ENCODE measurements around the gene FAM107B.

FAM107B gene

GRCh38 chr10:14681802-14682201, 92.9 kb downstream of the FAM107B start:
- H3K9me3 Mint-ChIP-seq: peaks cover 1% of the 10 kb centered on the region
- H3K27ac Mint-ChIP-seq: no peak overlapping the region
- peaks cover 7% of the 10 kb centered on the region for H3K27me3 Mint-ChIP-seq
- no peaks in the 10 kb centered on the region for H3K36me3 Mint-ChIP-seq
- H3K4me3 Mint-ChIP-seq: no peak overlapping the region
- no peak for DNase-seq
- CTCF ChIA-PET: no interaction called here
- peaks cover 2% of the 10 kb centered on the region for H3K4me1 Mint-ChIP-seq

- Mint-ChIP-seq H3K27me3 (peaks cover 7% of the 10 kb centered on the region), H3K4me1 (peaks cover 2% of the 10 kb centered on the region), H3K27ac (no peak overlapping the region), H3K9me3 (peaks cover 1% of the 10 kb centered on the region), H3K4me3 (no peak overlapping the region), H3K36me3 (no peaks in the 10 kb centered on the region)
- no peak for DNase-seq
- CTCF ChIA-PET: no interaction called here
Measured at GRCh38 chr10:14681305-14681704, 93.4 kb downstream of the FAM107B start.

- Mint-ChIP-seq H3K4me3 (no peak overlapping the region), H3K4me1 (no peaks in the 10 kb centered on the region), H3K9me3 (peaks cover 1% of the 10 kb centered on the region), H3K36me3 (no peaks in the 10 kb centered on the region), H3K27ac (no peak overlapping the region), H3K27me3 (peaks cover 14% of the 10 kb centered on the region)
- no peak for DNase-seq
- CTCF ChIA-PET: no interaction called here
Measured at GRCh38 chr10:14678637-14679036, 96.1 kb downstream of the FAM107B start.

GRCh38 chr10:14676732-14677131, 98.0 kb downstream of the FAM107B start:
- no peaks in the 10 kb centered on the region for H3K36me3 Mint-ChIP-seq
- no peaks in the 10 kb centered on the region for H3K4me1 Mint-ChIP-seq
- no peak for DNase-seq
- H3K27me3 Mint-ChIP-seq: peaks cover 17% of the 10 kb centered on the region
- no peak overlapping the region for H3K4me3 Mint-ChIP-seq
- peaks cover 1% of the 10 kb centered on the region for H3K9me3 Mint-ChIP-seq
- H3K27ac Mint-ChIP-seq: no peak overlapping the region
- CTCF ChIA-PET: no interaction called here

- DNase-seq: no peak
- CTCF ChIA-PET: no interaction called here
- Mint-ChIP-seq H3K27me3 (peaks cover 9% of the 10 kb centered on the region), H3K9me3 (no peaks in the 10 kb centered on the region), H3K4me1 (peaks cover 2% of the 10 kb centered on the region), H3K27ac (no peak overlapping the region), H3K36me3 (no peaks in the 10 kb centered on the region), H3K4me3 (no peak overlapping the region)
Measured at GRCh38 chr10:14674376-14675050, 100.2 kb downstream of the FAM107B start.

GRCh38 chr10:14673189-14673861, 101.4 kb downstream of the FAM107B start:
- Mint-ChIP-seq H3K27me3 (peaks cover 9% of the 10 kb centered on the region), H3K4me1 (peaks cover 7% of the 10 kb centered on the region), H3K4me3 (no peak overlapping the region), H3K9me3 (no peaks in the 10 kb centered on the region), H3K27ac (no peak overlapping the region), H3K36me3 (no peaks in the 10 kb centered on the region)
- CTCF ChIA-PET: no interaction called here
- DNase-seq: no peak

- no peaks in the 10 kb centered on the region for H3K36me3 Mint-ChIP-seq
- CTCF ChIA-PET: no interaction called here
Measured at GRCh38 chr10:14671386-14671831, 103.3 kb downstream of the FAM107B start.

GRCh38 chr10:14670551-14671240, 104.0 kb downstream of the FAM107B start:
- DNase-seq: no peak
- CTCF ChIA-PET: no interaction called here
- H3K4me1 Mint-ChIP-seq: peaks cover 8% of the 10 kb centered on the region
- no peaks in the 10 kb centered on the region for H3K36me3 Mint-ChIP-seq
- peaks cover 9% of the 10 kb centered on the region for H3K9me3 Mint-ChIP-seq
- peaks cover 9% of the 10 kb centered on the region for H3K27me3 Mint-ChIP-seq
- H3K4me3 Mint-ChIP-seq: no peak overlapping the region
- H3K27ac Mint-ChIP-seq: no peak overlapping the region

More at GRCh38 chr10:14671386-14671831, 103.3 kb downstream of the FAM107B start:
- no peak overlapping the region for H3K4me3 Mint-ChIP-seq
- DNase-seq: no peak
- no peak overlapping the region for H3K27ac Mint-ChIP-seq
- H3K9me3 Mint-ChIP-seq: peaks cover 2% of the 10 kb centered on the region
- H3K27me3 Mint-ChIP-seq: peaks cover 9% of the 10 kb centered on the region
- H3K4me1 Mint-ChIP-seq: peaks cover 8% of the 10 kb centered on the region

- Mint-ChIP-seq H3K4me1 (peaks cover 8% of the 10 kb centered on the region), H3K27me3 (peaks cover 9% of the 10 kb centered on the region), H3K9me3 (peaks cover 11% of the 10 kb centered on the region), H3K27ac (no peak overlapping the region), H3K36me3 (no peaks in the 10 kb centered on the region), H3K4me3 (no peak overlapping the region)
- CTCF ChIA-PET: no interaction called here
- no peak for DNase-seq
Measured at GRCh38 chr10:14669576-14669975, 105.1 kb downstream of the FAM107B start.

GRCh38 chr10:14667781-14668180, 106.9 kb downstream of the FAM107B start:
- Mint-ChIP-seq H3K4me3 (no peak overlapping the region), H3K36me3 (no peaks in the 10 kb centered on the region), H3K9me3 (peaks cover 13% of the 10 kb centered on the region), H3K4me1 (peaks cover 9% of the 10 kb centered on the region), H3K27ac (no peak overlapping the region), H3K27me3 (no peaks in the 10 kb centered on the region)
- no peak for DNase-seq
- CTCF ChIA-PET: no interaction called here

GRCh38 chr10:14667280-14667679, 107.4 kb downstream of the FAM107B start:
- Mint-ChIP-seq H3K9me3 (peaks cover 17% of the 10 kb centered on the region), H3K4me3 (no peak overlapping the region), H3K27ac (no peak overlapping the region), H3K36me3 (no peaks in the 10 kb centered on the region), H3K4me1 (peaks cover 12% of the 10 kb centered on the region), H3K27me3 (no peaks in the 10 kb centered on the region)
- no peak for DNase-seq
- CTCF ChIA-PET: no interaction called here

GRCh38 chr10:14665865-14666857, 108.5 kb downstream of the FAM107B start:
- DNase-seq: no peak
- no peak overlapping the region for H3K27ac Mint-ChIP-seq
- H3K4me1 Mint-ChIP-seq: peaks cover 21% of the 10 kb centered on the region
- peaks cover 18% of the 10 kb centered on the region for H3K9me3 Mint-ChIP-seq
- CTCF ChIA-PET: no interaction called here
- no peaks in the 10 kb centered on the region for H3K27me3 Mint-ChIP-seq
- peaks cover 2% of the 10 kb centered on the region for H3K36me3 Mint-ChIP-seq
- H3K4me3 Mint-ChIP-seq: no peak overlapping the region

- CTCF ChIA-PET: no interaction called here
- Mint-ChIP-seq H3K4me1 (peaks cover 29% of the 10 kb centered on the region), H3K27ac (no peak overlapping the region), H3K9me3 (peaks cover 22% of the 10 kb centered on the region), H3K4me3 (no peak overlapping the region), H3K36me3 (peaks cover 5% of the 10 kb centered on the region), H3K27me3 (no peaks in the 10 kb centered on the region)
- no peak for DNase-seq
Measured at GRCh38 chr10:14665304-14665703, 109.4 kb downstream of the FAM107B start.

GRCh38 chr10:14664345-14664744, 110.4 kb downstream of the FAM107B start:
- Mint-ChIP-seq H3K4me3 (no peak overlapping the region), H3K36me3 (peaks cover 5% of the 10 kb centered on the region), H3K4me1 (peaks cover 35% of the 10 kb centered on the region), H3K27ac (no peak overlapping the region), H3K27me3 (no peaks in the 10 kb centered on the region), H3K9me3 (peaks cover 22% of the 10 kb centered on the region)
- DNase-seq: no peak
- CTCF ChIA-PET: no interaction called here
